ENCODE measurements around the gene CR2.

- no peak for TF ChIP-seq POLR2A (IDR thresholded peaks at IDR 0.05)
- TF ChIP-seq CTCF (IDR thresholded peaks at IDR 0.05 in 4 of 5, conservative IDR thresholded peaks at IDR 0.05 in 1 of 5) = no peak
These were observed 39.1 kb downstream of the CR2 start for GRCh38 chr1:207493212-207493611.
